Fibroblast of lung (primary cell): ENCODE measurements around the gene UTP14A. TPM values are rescaled to one million over a fixed set of nuclear protein-coding genes. Genes with fewer than 3 reads are reported as not detected.

ENCODE experiments used
- DNase-seq, 2 donors: peaks; one replicate each; pipeline versions ENCODE4 v3.0.0 to v3.0.0-alpha.2; 2010; ENCODE audit warnings: low read depth in 2 of 2
- H2AFZ ChIP-seq: 2 replicates; pipeline ENCODE4 v1.5.1; 2012; ENCODE audit warnings: low read length, control low read depth, inconsistent platforms
- H3K27ac ChIP-seq: 2 replicates; pipeline ENCODE4 v1.5.1; 2011; ENCODE audit warnings: low read length, control low read depth; ENCODE audit not compliant: insufficient read depth
- H3K27me3 ChIP-seq: 2 replicates; pipeline ENCODE4 v1.5.1; 2011; ENCODE audit warnings: mild to moderate bottlenecking, low read length; ENCODE audit not compliant: control insufficient read depth, insufficient read depth
- H3K36me3 ChIP-seq: 2 replicates; pipeline ENCODE4 v1.5.1; 2011; ENCODE audit warnings: low read length; ENCODE audit not compliant: control insufficient read depth, insufficient read depth
- H3K4me1 ChIP-seq: 2 replicates; pipeline ENCODE4 v1.5.1; 2011; ENCODE audit warnings: low read length; ENCODE audit not compliant: control insufficient read depth, insufficient read depth; ENCODE audit errors: extremely low read depth
- H3K4me2 ChIP-seq: 2 replicates; pipeline ENCODE4 v1.5.1; 2011; ENCODE audit warnings: low read length, control low read depth; ENCODE audit not compliant: insufficient read depth; ENCODE audit errors: extremely low read depth
- H3K4me3 ChIP-seq, 4 experiments: fragments of 200-600 bp in 1 of 4; sonication (generic) in 1 of 4; replicated peaks in 1 of 4; 2 replicates each; pipeline ENCODE4 v1.5.1; 2011 to 2016; ENCODE audit warnings: low read length in 4 of 4, low read depth in 3 of 4, mild to moderate bottlenecking in 3 of 4, control low read depth in 2 of 4, inconsistent platforms in 1 of 4, mixed read lengths in 1 of 4; ENCODE audit not compliant: insufficient read depth in 1 of 4; ENCODE audit errors: control extremely low read depth in 1 of 4
- H3K79me2 ChIP-seq: 2 replicates; pipeline ENCODE4 v1.5.1; 2012; ENCODE audit warnings: mild to moderate bottlenecking, low read length, inconsistent platforms; ENCODE audit not compliant: control insufficient read depth, insufficient read depth
- H3K9ac ChIP-seq: 2 replicates; pipeline ENCODE4 v1.5.1; 2011; ENCODE audit warnings: mild to moderate bottlenecking, low read length, control low read depth; ENCODE audit not compliant: insufficient read depth
- H3K9me3 ChIP-seq: 2 replicates; pipeline ENCODE4 v1.5.1; 2012; ENCODE audit warnings: low read depth, low read length; ENCODE audit not compliant: control insufficient read depth, insufficient read depth
- H4K20me1 ChIP-seq: 2 replicates; pipeline ENCODE4 v1.5.1; 2011; ENCODE audit warnings: low read length; ENCODE audit not compliant: control insufficient read depth, insufficient read depth; ENCODE audit errors: extremely low read depth
- CTCF ChIP-seq, 2 donors: IDR thresholded peaks in 1 of 2; conservative IDR thresholded peaks in 1 of 2; 1 replicate in 1 of 2; 2 replicates in 1 of 2; pipeline ENCODE4 v1.5.1; 2011 to 2012; ENCODE audit warnings: low read length in 2 of 2, control low read depth in 1 of 2, inconsistent platforms in 1 of 2, low read depth in 1 of 2, mild to moderate bottlenecking in 1 of 2
- EZH2 ChIP-seq: IDR thresholded peaks from 2 replicates; pipeline ENCODE4 v1.5.1; 2012; ENCODE audit warnings: low read length, control low read depth, mild to moderate bottlenecking; ENCODE audit errors: missing control alignments
- polyA plus RNA-seq, 2 donors: library from polyadenylated mRNA; depleted of rRNA in 1 of 2; stranded (reverse) in 1 of 2; unstranded in 1 of 2; fragments of >200 nt; gene quantifications; 2 replicates each; pipeline ENCODE4 v1.2.1, GENCODE V29; 2011 to 2012; ENCODE audit warnings: missing spikeins in 1 of 2
- total RNA-seq: library from RNA; depleted of rRNA; stranded (reverse); fragments of >200 nt; gene quantifications from 2 replicates; pipeline ENCODE4 v1.2.1, GENCODE V29; 2014

UTP14A gene
- total and polyA plus RNA-seq, 2 donors (not counting 1 experiment from before 2014, with no cell fraction given), result 15.0 to 15.6 TPM

- no peak for TF ChIP-seq CTCF (conservative IDR thresholded peaks at IDR 0.05 in 1 of 2, IDR thresholded peaks at IDR 0.05 in 1 of 2; ENCODE audit: low read depth in 1 of 2, low read length in 2 of 2)
- no peak for TF ChIP-seq EZH2
- no peaks in the 10 kb centered on the region for H3K27me3 ChIP-seq
- H3K9ac ChIP-seq, result no peak overlapping the region
- no peaks in the 10 kb centered on the region for H3K79me2 ChIP-seq
- no peaks in the 10 kb centered on the region for H3K9me3 ChIP-seq
- H3K27ac ChIP-seq, result no peak overlapping the region
- H2AFZ ChIP-seq, result no peak overlapping the region
- no peaks in the 10 kb centered on the region for H4K20me1 ChIP-seq
- H3K4me1 ChIP-seq, result no peaks in the 10 kb centered on the region
- H3K4me2 ChIP-seq, result no peak overlapping the region
- no peak overlapping the region for H3K4me3 ChIP-seq
- DNase-seq, result no peak
- no peaks in the 10 kb centered on the region for H3K36me3 ChIP-seq
Observed at GRCh38 chrX:129953881-129954280, 47.9 kb downstream of the UTP14A start.

GRCh38 chrX:129954804-129955203 is 48.8 kb downstream of the UTP14A start:
- H3K4me1 ChIP-seq, result peaks cover 5% of the 10 kb centered on the region
- H3K36me3 ChIP-seq, result no peaks in the 10 kb centered on the region
- H3K4me3 ChIP-seq, result no peak overlapping the region
- H3K4me2 ChIP-seq, result no peak overlapping the region
- H2AFZ ChIP-seq, result no peak overlapping the region
- H3K27ac ChIP-seq, result no peak overlapping the region
- H3K79me2 ChIP-seq, result no peaks in the 10 kb centered on the region
- no peak overlapping the region for H3K9ac ChIP-seq
- H4K20me1 ChIP-seq, result no peaks in the 10 kb centered on the region
- DNase-seq, result no peak
- H3K27me3 ChIP-seq, result no peaks in the 10 kb centered on the region
- H3K9me3 ChIP-seq, result no peaks in the 10 kb centered on the region
- no peak for TF ChIP-seq CTCF (conservative IDR thresholded peaks at IDR 0.05 in 1 of 2, IDR thresholded peaks at IDR 0.05 in 1 of 2; ENCODE audit: low read depth in 1 of 2, low read length in 2 of 2)
- no peak for TF ChIP-seq EZH2

- Histone ChIP-seq H3K4me2 (no peak overlapping the region), H3K27ac (no peak overlapping the region), H3K79me2 (no peaks in the 10 kb centered on the region), H3K36me3 (no peaks in the 10 kb centered on the region), H4K20me1 (no peaks in the 10 kb centered on the region), H3K9ac (no peak overlapping the region), H3K4me1 (peaks cover 5% of the 10 kb centered on the region), H3K27me3 (no peaks in the 10 kb centered on the region), H3K4me3 (no peak overlapping the region), H2AFZ (no peak overlapping the region), H3K9me3 (no peaks in the 10 kb centered on the region)
- no peak for DNase-seq
- TF ChIP-seq CTCF (conservative IDR thresholded peaks at IDR 0.05 in 1 of 2, IDR thresholded peaks at IDR 0.05 in 1 of 2; ENCODE audit: low read depth in 1 of 2, low read length in 2 of 2) (no peak), EZH2 (no peak)
Observed at GRCh38 chrX:129955682-129956081, 49.7 kb downstream of the UTP14A start.
